ENCODE measurements around the gene CIC. TPM values are rescaled to one million over a fixed set of nuclear protein-coding genes. Genes with fewer than 3 reads are reported as not detected.

The CIC gene
- total RNA-seq, 2 donors from 2014 or later: 40.5 to 61.0 TPM

GRCh38 chr19:42290136-42290522 lies 21.1 kb downstream of the CIC start:
- intact Hi-C loops (cut with DNase I): loop anchor here (5.0 kb wide), 1 partner anchor 43 kb away; no protein-coding TSS in a partner anchor
- Histone ChIP-seq H3K36me3 (replicated peaks in 1 of 2; ENCODE audit: insufficient read depth in 1 of 2, low read depth in 2 of 2) (peaks cover 17 to 30% of the 10 kb centered on the region in 2 donors), H3K9me3 (no peaks in the 10 kb centered on the region), H3K27me3 (no peaks in the 10 kb centered on the region), H3K4me1 (peaks cover 18% of the 10 kb centered on the region), H3K27ac (no peak overlapping the region), H3K4me3 (no peak overlapping the region)
- DNase-seq: no peak
- TF ChIP-seq POLR2A (IDR thresholded peaks at IDR 0.05) (no peak), CTCF (IDR thresholded peaks at IDR 0.05) (no peak)
- no peak for ATAC-seq
- WGBS, 2 donors: 87 to 92% methylated on average over 5 to 13 of the region's 13 CpGs

- TF ChIP-seq POLR2A (IDR thresholded peaks at IDR 0.05) (no peak), CTCF (IDR thresholded peaks at IDR 0.05) (peak in 5 of 7 experiments; percentile 12 to 26 (median 21))
- Histone ChIP-seq H3K36me3 (replicated peaks in 1 of 2; ENCODE audit: insufficient read depth in 1 of 2, low read depth in 2 of 2) (peaks cover 17 to 30% of the 10 kb centered on the region in 2 donors), H3K27me3 (no peaks in the 10 kb centered on the region), H3K4me1 (peaks cover 12% of the 10 kb centered on the region), H3K9me3 (no peaks in the 10 kb centered on the region), H3K27ac (no peak overlapping the region), H3K4me3 (no peak overlapping the region)
- ATAC-seq (no peak), DNase-seq (peak in 1 of 4 donors; percentile 23)
- WGBS, 2 donors: 89 to 90% methylated on average over 15 to 20 of the region's 31 CpGs
- intact Hi-C loops (cut with DNase I): loop anchor here (5.0 kb wide), 1 partner anchor 43 kb away; no protein-coding TSS in a partner anchor
Measured at GRCh38 chr19:42290523-42291434, 21.7 kb downstream of the CIC start.

GRCh38 chr19:42291435-42291810 lies 22.4 kb downstream of the CIC start:
- DNase-seq (no peak), ATAC-seq (no peak)
- Histone ChIP-seq H3K27me3 (no peaks in the 10 kb centered on the region), H3K9me3 (no peaks in the 10 kb centered on the region), H3K36me3 (replicated peaks in 1 of 2; ENCODE audit: insufficient read depth in 1 of 2, low read depth in 2 of 2) (peaks cover 17 to 30% of the 10 kb centered on the region in 2 donors), H3K4me3 (no peak overlapping the region), H3K27ac (no peak overlapping the region), H3K4me1 (peaks cover 5% of the 10 kb centered on the region)
- intact Hi-C loops (cut with DNase I): loop anchor here (5.0 kb wide), 1 partner anchor 44 kb away; no protein-coding TSS in a partner anchor
- WGBS, 2 donors: 74 to 75% methylated on average over 9 of the region's 9 CpGs
- TF ChIP-seq CTCF (IDR thresholded peaks at IDR 0.05): no peak
- TF ChIP-seq POLR2A (IDR thresholded peaks at IDR 0.05): no peak

GRCh38 chr19:42292042-42292960 lies 23.2 kb downstream of the CIC start:
- ATAC-seq: no peak
- Histone ChIP-seq H3K27me3 (no peaks in the 10 kb centered on the region), H3K4me1 (no peaks in the 10 kb centered on the region), H3K9me3 (no peaks in the 10 kb centered on the region), H3K27ac (no peak overlapping the region), H3K36me3 (replicated peaks in 1 of 2; ENCODE audit: insufficient read depth in 1 of 2, low read depth in 2 of 2) (peaks cover 17 to 28% of the 10 kb centered on the region in 2 donors), H3K4me3 (no peak overlapping the region)
- 91 to 92% methylated on average over 11 to 27 of the region's 27 CpGs for WGBS, 2 donors
- DNase-seq: peak in 1 of 4 donors; percentile 12
- TF ChIP-seq CTCF (IDR thresholded peaks at IDR 0.05) (no peak), POLR2A (IDR thresholded peaks at IDR 0.05) (no peak)
- intact Hi-C loops (cut with DNase I): loop anchor here (5.0 kb wide), 1 partner anchor 45 kb away; no protein-coding TSS in a partner anchor

All from body of pancreas (tissue), 4 donors.